Fibroblast of skin of scalp (primary cell): ENCODE measurements around the gene SIM2. TPM values are rescaled to one million over a fixed set of nuclear protein-coding genes. Genes with fewer than 3 reads are reported as not detected.
"Not testable (repeated sequence)": the region's sequence is repeated elsewhere in the genome, so short reads cannot be mapped to it uniquely, and the experiment has no call there.

Experiments used
- DNase-seq: peaks from one replicate; pipeline ENCODE4 v3.0.0-alpha.2; 2013
- polyA plus RNA-seq, 2 experiments: library from polyadenylated mRNA; unstranded; fragments of 120-200 nt; gene quantifications; one replicate each; pipeline ENCODE4 v1.2.1, GENCODE V29; 2013; ENCODE audit not compliant: insufficient read length in 2 of 2

Gene SIM2, protein sequence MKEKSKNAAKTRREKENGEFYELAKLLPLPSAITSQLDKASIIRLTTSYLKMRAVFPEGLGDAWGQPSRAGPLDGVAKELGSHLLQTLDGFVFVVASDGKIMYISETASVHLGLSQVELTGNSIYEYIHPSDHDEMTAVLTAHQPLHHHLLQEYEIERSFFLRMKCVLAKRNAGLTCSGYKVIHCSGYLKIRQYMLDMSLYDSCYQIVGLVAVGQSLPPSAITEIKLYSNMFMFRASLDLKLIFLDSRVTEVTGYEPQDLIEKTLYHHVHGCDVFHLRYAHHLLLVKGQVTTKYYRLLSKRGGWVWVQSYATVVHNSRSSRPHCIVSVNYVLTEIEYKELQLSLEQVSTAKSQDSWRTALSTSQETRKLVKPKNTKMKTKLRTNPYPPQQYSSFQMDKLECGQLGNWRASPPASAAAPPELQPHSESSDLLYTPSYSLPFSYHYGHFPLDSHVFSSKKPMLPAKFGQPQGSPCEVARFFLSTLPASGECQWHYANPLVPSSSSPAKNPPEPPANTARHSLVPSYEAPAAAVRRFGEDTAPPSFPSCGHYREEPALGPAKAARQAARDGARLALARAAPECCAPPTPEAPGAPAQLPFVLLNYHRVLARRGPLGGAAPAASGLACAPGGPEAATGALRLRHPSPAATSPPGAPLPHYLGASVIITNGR
- polyA plus RNA-seq (2013, experiment 1 of 2; ENCODE audit: insufficient read length): 1.2 TPM
- 1.3 TPM for polyA plus RNA-seq (2013, experiment 2 of 2; ENCODE audit: insufficient read length)

DNA sequence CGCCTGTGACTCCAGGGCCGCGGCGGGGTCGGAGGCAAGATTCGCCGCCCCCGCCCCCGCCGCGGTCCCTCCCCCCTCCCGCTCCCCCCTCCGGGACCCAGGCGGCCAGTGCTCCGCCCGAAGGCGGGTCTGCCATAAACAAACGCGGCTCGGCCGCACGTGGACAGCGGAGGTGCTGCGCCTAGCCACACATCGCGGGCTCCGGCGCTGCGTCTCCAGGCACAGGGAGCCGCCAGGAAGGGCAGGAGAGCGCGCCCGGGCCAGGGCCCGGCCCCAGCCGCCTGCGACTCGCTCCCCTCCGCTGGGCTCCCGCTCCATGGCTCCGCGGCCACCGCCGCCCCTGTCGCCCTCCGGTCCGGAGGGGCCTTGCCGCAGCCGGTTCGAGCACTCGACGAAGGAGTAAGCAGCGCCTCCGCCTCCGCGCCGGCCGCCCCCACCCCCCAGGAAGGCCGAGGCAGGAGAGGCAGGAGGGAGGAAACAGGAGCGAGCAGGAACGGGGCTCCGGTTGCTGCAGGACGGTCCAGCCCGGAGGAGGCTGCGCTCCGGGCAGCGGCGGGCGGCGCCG is at the start of gene SIM2:
TSS of gene SIM2 (plus strand) at position 135 of the 565 bp plus-strand sequence. CDS start 632 bp downstream, outside the sequence.
- no peak for DNase-seq

DNA sequence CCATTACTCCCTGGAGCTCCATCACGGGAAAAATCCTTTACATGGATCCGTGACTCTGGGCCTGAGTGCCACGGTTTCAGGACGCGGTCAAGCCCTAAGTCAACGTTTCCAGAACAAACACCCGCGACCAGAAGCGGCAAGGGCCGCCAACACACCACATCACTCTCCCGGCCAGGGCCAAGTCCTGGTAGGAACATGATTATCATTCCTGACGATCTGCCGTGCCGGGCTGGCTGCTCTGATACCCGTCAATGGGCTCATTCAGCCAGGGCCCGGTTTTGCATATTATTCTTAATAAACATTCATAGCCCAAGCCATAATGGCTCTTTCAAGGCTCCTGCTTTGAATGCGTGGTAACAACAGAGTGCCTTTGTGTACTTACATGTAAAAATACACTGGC is 44.6 kb upstream of the SIM2 start:
- no peak for DNase-seq

DNA sequence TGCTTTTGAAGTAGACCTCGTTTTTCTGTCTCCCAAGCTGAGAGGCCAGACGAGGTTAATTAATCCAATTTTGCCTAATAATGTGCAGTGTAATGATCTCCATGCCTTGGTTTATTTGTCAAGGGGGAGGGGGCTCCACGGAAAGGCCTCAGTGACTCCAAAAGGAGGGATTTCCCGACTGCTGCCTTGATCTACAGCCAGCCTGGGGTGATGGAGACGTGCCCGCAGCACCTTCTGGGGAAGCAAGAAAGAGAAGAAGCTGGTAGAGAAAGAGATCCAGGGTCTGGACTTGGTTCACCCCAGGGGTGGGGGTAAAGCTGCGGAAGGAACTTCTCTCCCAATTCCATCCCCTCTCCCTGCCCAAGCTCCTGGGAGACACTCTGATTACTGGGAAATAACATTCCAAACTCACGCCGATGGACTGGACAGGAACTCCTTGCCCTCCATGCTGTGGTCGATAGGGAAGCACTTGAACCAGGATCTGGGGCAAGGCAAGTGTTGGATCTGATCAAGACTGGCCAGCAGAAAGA is 44.1 kb upstream of the SIM2 start:
- no peak for DNase-seq

DNA sequence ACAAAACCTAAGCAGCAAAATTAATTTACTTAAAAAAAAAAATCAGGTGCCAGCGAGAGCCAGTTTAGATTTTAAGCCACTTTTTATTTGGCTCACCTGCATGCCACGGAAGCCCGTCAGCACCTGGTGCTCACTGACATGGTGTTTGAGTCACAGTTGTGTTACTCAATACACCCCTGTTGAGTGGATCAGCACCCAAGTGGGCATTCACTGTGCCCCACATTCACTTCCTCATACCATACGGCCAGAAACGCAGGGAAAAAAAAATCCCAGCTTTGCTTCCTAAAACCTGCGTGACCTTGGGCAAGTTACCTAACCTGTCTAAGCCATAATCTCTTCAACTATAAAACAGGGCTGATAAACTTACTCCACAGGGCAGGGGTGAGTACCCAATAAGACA is 42.8 kb upstream of the SIM2 start:
- DNase-seq: no peak

DNA sequence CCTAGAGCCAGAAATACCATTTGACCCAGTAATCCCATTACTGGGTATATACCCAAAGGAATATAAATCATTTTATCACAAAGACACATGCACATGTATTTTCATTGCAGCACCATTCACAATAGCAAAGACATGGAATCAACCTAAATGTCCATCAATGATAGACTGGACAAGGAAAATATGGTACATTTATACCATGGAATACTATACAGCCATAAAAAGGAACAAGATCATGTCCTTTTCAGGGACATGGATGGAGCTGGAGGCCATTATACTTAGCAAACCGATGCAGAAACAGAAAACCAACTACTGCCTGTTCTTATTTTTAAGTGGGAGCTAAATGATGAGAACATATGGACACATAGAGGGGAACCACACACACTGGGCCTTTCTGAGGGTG is 41.6 kb upstream of the SIM2 start:
- DNase-seq: not testable (repeated sequence)

DNA sequence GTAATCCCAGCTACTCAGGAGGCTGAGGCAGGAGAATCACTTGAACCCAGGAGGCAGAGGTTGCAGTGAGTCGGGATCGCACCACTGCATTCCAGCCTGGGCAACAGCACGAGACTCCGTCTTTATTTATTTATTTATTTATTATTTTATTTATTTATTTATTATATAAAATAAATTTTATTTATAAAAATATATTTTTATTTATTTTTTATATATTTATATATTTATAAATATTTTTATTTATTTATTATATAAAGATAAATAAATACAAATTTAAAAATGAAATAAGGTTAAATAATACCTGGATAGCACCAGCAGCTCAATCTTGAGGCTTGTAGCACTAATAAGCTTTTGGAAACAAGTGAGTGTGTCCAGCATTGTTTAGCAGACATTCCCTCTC is 40.9 kb upstream of the SIM2 start:
- no peak for DNase-seq

DNA sequence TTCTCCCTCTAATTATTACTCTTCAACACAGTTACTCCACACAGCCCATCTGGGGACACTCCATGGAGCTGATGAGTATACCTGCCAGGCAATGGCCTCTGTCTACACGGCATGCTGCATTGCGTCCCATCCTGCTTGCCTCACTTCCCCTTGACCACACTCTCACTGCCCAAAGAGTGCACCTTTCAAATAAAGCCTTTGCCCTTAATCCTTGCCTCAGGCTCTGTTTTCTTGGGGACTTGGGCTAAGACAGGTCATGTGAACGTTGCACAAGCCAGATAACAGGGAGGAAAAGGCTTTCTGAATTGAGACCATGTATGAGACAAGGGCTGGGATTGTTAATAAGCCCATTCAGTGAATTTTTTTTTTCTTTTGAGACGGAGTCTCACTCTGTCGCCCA is 40.0 kb upstream of the SIM2 start:
- DNase-seq: no peak

DNA sequence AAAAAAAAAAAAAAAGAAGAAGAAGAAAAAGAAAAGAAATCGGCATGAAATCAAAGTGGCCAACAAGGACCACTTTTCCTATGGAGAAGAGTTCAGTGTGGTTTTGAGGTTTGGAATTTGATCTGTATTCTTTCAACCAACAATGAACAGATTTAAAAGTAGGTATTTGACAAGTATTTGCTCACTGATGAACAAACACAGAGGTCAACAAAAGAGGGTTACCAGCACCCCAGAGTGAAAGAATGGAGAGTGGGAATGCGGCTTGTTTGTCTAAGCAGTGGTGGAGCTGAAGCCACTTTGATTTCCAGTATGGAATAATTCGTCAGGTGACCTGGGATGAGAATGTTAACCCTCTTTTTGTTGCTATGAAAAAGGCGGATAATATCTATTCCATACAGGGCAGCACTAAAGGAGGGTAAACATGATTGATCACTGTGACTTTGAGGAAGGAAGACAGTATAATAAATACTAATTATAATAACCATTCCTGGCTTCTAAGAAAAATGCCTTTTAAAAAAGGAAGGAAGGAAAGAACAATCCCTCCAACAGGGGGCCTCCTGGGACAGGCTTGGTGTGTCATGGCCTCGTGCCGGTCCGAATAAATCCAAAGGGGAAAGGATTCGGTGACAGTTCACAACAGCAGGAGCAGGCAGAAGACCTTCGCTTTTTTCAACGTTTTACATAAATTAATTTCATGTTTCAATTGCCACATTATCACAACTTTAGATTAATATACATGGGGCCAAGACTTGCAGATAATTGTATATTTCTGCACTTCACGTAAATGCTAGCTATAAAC is 37.2 kb upstream of the SIM2 start:
- DNase-seq: peak; percentile 43

DNA sequence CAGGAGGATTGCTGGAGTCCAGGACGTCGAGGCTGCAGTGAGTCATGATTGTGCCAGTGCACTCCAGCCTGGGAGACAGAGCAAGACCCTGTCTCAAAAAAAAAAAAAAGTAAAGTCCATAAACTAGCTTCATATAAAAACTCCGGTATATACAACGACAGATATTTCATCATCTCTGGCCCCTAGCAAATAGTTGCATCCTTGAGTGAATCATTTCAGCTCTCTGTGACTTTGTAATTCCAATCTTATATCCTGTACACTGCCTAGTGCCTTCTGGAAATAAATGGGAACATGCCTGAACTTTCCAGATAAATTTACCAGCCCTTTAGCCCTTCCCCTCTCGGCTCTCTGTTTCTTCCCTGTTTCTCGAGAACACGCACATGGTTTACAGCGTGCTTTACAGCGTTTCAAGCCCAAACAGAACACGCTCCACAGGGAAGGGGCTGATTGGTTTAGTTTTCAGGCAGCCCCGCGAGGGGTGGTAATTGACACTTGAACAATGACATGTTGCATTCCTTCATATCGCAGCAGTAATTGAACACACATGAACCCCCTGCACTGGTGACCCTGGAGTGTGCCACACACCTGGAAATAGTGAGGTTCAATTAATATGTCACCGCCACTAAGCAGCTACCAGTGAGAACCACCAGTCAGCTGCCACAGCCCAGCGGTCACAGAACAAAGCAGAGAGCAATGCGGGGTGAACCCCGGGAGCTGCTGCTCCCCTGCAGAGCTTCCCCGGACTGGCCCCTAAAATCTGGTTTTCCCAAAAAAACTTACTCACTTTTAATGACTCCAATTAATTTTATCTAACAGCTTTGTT is 35.7 kb upstream of the SIM2 start:
- peak; percentile 47 for DNase-seq

DNA sequence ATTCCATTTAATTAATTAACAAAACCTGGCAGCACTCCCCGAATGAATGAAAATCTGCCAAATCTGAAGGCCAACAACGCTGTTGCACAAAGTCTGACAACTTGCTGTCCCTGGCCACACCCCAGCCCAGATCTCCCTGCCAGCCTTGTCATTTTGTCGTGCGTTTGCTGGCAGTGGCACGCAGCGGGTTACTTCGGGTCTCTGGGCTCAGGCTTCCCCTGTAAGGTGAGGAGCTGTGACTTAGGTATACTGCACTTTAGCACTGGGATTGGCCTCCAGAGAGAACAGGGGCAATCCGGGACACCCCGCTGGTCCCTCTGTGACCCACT is 34.3 kb upstream of the SIM2 start:
- DNase-seq: no peak

DNA sequence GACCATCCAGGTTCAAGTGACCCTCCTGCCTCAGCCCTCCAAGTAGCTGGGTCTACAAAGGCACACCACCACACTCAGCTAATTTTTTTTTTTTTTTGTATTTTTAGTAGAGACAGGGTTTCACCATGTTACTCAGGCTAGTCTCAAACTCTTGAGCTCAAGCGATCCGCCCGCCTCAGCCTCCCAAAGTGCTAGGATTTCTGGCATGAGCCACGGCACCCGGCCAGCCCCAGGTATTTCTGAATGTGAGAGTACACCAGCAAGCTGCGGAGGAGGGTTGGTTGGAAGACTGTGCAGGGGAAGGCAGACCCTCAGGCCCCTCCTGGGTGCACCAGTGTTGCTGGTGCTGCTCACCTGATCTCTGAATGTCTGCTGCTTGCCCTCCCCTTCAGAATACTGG is 33.1 kb upstream of the SIM2 start:
- DNase-seq: no peak

DNA sequence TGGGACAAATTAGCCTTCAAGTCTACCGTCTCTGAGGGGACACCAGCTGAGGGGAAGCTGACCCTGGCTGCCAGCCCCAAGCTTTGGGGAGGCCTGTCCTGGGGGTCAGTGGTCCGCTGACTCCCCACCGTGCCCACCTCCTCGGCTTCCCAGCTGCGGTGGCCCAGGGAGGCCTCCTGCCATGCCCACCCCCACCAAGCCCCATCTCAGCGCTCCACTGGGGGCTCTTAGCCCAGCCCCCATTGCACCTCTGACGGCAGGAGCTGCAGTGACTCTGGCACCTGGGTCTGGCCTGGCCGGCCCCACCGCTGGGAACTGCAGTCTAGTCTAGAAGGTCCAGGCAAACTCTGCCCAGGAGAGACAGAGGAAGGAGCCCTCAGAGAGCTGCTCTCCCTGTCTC is 30.2 kb upstream of the SIM2 start:
- no peak for DNase-seq

DNA sequence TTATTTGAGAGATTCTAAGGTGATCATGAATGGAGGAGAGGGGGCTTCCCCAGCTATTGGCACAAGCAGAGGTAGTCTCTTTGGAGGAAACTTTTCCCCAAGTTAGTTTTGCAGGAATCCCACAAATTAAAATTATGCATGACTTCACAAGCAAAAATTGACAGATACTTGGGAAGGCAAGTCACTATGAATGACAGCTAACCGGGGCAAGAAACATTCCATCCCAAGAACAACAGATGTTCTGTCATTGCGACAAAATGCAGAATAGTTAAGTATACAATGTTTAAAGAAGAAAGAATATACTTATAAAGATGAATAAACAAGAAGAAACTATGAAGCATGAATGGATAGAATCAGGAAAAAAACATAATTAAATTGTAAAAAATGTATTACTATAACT is 27.1 kb upstream of the SIM2 start:
- DNase-seq: no peak

DNA sequence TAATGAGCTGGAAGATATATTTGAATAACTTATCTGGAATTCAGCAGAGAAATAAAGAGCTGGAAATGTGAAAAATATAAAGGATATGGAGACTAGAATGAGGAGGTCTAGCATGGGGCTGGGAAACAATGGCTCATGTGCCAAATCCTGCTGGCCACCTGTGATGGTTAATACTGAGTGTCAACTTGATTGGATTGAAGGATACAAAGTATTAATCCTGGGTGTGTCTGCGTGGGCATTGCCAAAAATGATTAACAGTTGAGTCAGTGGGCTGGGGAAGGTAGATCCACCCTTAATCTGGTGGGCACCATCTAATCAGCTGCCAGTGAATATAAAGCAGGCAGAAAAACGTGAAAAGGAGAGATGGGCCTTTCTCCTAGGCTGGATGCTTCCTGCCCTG is 26.6 kb upstream of the SIM2 start:
- DNase-seq: not testable (repeated sequence)

DNA sequence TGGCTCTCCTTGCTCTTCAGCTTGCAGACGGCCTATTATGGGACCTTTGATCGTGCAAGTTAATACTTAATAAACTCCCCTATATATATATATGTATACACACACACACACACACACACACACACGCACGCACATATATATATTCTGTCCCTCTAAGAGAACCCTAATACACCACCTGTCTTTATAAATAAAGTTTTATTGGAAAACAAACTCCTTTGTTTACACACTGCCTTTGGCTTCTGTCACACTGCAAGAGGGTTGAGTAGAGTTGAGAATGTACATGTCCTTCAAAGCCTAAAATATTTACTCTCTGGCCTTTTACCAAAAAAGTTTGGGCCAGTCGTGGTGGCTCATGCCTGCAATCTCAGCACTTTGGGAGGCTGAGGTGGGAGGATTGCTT is 26.2 kb upstream of the SIM2 start:
- DNase-seq: no peak

DNA sequence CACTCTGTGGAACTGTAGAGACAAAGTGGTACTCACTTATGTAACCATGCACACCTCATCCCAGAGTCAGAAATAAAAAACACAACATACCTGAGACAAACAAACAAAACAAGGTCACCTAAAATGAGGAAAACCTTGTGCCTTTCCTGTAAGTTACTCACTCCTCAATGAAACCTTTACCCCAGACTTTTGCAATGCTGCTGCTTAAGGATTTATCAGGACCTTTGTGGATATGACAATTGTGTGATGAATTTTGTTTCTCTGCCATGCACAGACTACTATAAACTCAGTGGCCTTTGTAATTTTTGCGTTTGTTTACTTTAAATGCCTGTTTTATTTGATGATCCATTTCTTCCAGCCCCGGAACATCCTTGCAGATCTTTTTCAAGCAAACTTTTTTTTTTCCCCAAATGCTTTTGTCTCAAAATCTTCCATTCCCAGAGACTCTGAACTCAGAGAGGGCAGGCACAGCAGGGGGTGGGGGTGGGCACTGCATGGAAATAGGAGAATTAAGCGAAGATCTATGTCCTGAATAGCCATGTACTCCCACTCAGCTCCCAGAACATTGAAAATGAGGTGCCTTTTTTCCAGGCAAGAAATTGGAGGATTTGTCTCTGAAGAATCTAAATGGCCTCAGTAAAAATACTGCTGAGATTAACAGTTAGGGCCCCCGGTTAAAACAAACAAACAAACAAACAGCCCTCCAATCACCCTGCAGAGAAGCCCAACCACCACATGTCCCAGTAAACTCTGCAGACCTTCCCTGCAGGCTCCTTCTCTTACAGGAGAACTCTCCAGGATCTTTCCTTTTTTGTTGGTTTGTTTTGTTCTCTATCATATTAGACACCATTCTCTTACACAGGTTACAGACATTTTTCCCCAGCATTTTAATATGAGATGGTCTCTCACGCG is 22.6 kb upstream of the SIM2 start:
- no peak for DNase-seq

DNA sequence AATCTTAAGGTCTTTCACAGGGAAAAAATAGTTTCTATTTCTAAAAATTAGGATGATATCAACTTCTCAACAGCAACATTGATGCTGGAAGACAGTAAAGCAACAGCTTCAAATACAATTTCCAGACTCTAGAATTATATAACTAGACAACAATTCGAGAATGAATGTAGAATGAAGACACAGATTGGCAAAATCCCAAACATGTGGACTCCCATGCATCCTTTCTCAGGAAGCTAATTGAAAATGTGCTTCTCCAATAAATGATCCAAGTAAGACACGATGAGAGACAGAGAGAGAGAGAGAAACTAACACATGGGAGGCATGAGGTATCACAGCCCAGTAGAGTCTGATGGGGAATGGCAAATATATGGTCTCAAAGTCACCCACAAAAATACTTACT is 21.5 kb upstream of the SIM2 start:
- no peak for DNase-seq

DNA sequence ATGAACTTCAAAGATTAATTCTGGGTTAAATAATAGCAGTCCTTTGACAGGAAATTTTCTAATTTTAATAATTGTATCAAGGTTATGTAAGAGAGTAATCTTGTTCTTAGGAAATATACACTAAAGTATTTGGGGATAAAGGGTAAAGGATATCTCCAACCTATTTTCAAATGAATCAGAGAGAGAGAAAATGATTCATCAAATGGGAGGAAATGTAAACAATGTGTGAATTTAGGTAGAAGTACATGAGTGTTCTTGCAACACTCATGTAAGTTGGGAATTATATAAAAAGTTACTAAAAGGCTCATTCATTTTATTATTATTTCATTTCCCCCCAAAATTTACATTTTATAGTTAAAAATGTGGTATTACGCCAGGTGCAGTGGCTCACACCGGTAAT is 20.4 kb upstream of the SIM2 start:
- no peak for DNase-seq

DNA sequence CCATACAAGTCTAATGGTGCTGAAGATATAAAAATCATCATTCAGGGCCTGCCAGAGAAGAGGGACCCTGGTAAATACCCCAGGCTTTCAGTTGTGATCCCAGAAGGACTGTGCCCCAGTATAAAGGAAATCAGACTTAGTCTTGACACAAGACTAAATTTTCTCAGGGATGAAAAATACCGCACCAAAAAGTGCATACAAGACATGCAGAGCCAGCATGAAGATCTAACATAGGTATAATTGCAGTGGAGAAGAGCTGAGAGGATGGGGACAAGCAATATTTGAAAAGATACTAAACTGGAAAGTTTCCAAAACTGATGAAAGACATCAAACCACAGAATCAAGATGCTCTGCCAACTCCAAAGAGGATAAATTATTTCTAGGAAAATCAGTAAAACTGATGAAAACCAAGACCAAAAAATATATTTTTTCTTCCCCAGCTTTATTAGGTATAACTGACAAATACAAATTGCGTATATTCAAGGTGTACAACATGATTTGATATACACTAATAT is 17.7 kb upstream of the SIM2 start:
- DNase-seq: no peak

DNA sequence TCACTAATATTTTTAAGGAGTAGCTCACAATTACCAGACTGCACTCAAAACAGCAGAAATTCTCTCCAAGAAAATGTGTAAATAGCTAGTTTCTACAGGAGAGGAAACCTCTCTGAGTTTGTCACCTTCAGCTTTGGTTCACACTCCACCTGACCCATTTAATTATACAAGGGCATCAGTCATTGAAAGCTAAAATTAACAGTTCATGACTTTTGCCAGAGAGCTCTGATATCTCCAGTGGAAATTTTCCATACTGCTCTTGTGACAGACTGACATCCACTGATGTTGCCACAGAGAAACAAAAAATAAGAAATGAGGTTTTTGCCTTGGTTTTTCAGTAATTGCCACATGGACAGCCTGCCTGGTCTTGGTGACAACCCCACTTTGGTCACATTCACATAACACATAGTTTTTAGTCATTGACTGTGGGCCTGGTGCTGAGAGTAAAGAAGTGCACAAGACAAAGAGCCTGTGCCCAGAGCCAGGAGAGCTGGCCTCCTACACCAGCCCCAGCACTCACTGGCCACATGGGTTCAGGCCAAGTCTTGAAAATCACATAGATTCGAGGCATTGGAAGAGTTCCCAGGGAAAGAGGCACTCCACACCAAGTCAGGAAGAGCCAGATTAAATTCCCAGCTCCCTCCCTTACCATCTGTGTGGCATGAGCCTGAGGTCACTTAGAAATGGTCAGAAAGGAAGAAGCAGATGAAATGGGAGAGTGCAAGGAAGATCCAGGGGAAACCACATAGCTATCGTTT is 13.8 kb upstream of the SIM2 start:
- DNase-seq: no peak
